Uterus (tissue), 2 donors: Measurements from ENCODE around the gene CCND1.

ENCODE experiments used
- POLR2A ChIP-seq, 2 donors: fragments of 450-650 bp; IDR thresholded peaks; one replicate each; pipeline ENCODE4 v1.6.1; 2016; ENCODE audit warnings: antibody characterized with exemption in 2 of 2, mild to moderate bottlenecking in 1 of 2, moderate library complexity in 1 of 2
- TF ChIP-seq, protein P1 (sequence below), 4 experiments: fragments of 200-600 bp in 2 of 4; fragments of 450-650 bp in 2 of 4; sonication (generic) in 2 of 4; IDR thresholded peaks; one replicate each; pipeline ENCODE4 v1.5.1; 2016 to 2019; ENCODE audit warnings: antibody characterized with exemption in 4 of 4, mild to moderate bottlenecking in 2 of 4, moderate library complexity in 1 of 4

DNA sequence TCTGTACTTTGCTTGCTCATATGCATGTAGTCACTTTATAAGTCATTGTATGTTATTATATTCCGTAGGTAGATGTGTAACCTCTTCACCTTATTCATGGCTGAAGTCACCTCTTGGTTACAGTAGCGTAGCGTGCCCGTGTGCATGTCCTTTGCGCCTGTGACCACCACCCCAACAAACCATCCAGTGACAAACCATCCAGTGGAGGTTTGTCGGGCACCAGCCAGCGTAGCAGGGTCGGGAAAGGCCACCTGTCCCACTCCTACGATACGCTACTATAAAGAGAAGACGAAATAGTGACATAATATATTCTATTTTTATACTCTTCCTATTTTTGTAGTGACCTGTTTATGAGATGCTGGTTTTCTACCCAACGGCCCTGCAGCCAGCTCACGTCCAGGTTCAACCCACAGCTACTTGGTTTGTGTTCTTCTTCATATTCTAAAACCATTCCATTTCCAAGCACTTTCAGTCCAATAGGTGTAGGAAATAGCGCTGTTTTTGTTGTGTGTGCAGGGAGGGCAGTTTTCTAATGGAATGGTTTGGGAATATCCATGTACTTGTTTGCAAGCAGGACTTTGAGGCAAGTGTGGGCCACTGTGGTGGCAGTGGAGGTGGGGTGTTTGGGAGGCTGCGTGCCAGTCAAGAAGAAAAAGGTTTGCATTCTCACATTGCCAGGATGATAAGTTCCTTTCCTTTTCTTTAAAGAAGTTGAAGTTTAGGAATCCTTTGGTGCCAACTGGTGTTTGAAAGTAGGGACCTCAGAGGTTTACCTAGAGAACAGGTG, 11.1 kb downstream of the CCND1 start:
- TF ChIP-seq, protein P1, sequence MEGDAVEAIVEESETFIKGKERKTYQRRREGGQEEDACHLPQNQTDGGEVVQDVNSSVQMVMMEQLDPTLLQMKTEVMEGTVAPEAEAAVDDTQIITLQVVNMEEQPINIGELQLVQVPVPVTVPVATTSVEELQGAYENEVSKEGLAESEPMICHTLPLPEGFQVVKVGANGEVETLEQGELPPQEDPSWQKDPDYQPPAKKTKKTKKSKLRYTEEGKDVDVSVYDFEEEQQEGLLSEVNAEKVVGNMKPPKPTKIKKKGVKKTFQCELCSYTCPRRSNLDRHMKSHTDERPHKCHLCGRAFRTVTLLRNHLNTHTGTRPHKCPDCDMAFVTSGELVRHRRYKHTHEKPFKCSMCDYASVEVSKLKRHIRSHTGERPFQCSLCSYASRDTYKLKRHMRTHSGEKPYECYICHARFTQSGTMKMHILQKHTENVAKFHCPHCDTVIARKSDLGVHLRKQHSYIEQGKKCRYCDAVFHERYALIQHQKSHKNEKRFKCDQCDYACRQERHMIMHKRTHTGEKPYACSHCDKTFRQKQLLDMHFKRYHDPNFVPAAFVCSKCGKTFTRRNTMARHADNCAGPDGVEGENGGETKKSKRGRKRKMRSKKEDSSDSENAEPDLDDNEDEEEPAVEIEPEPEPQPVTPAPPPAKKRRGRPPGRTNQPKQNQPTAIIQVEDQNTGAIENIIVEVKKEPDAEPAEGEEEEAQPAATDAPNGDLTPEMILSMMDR (IDR thresholded peaks at IDR 0.05): no peak
- no peak for TF ChIP-seq POLR2A (IDR thresholded peaks at IDR 0.05)
